Measurements from ENCODE around the gene ZBTB47.

The ZBTB47 gene

GRCh38 chr3:42712688-42713372 lies 59.3 kb downstream of the ZBTB47 start:
- DNase-seq (ENCODE audit: low read depth in 2 of 2) = no peak

- no peak for DNase-seq (ENCODE audit: low read depth in 2 of 2)
Observed at GRCh38 chr3:42713747-42714146, 60.2 kb downstream of the ZBTB47 start.

GRCh38 chr3:42714171-42714852 lies 60.8 kb downstream of the ZBTB47 start:
- no peak for DNase-seq (ENCODE audit: low read depth in 2 of 2)
